Activated CD8-positive, alpha-beta memory T cell treated with anti-CD3 and anti-CD28 coated beads, Interleukin-2, amount 50 U/mL, for 4 hours (primary cell): Measurements from ENCODE around the gene SH3RF3.
"Not testable (repeated sequence)": the region's sequence is repeated elsewhere in the genome, so short reads cannot be mapped to it uniquely, and the experiment has no call there.

Experiments
- DNase-seq: peaks from one replicate; pipeline ENCODE4 v3.0.0-alpha.2; 2020

The SH3RF3 gene

DNA sequence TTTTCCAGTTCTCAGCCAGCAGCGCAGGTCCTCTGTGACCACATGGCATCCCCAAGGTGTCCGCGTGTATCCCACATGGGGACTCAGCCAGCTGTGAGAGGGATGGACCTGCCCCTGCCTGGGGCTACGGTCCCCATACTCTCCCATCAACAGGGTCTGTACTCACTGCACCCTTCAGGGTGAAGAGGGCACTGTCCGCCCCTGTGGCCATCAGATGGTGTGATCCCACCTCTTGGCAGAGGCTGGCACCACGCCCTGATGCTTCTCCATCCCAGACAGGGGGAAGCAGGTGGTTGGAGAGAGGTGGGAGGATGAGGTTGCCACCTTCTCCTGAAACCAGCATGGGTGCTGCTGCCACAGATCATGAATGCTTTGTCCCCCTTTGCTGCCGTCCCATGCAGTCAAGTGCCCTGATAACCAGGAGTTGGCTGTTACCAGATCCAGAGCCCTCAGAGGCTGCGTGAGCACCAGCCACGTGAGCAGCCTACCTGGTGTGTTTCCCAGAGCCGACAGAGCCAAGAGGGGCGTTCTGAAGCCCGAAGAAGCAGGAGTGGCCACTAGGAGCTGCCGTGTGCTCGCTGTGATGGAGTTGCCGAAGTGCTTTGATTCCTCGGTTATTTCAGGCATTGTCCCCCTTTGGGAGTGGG lies 93.9 kb downstream of the SH3RF3 start:
- DNase-seq: no peak

- DNase-seq: no peak
Measured at GRCh38 chr2:109223490-109223889, 94.5 kb downstream of the SH3RF3 start.

- DNase-seq: not testable (repeated sequence)
Measured at GRCh38 chr2:109224341-109224740, 95.3 kb downstream of the SH3RF3 start.

DNA sequence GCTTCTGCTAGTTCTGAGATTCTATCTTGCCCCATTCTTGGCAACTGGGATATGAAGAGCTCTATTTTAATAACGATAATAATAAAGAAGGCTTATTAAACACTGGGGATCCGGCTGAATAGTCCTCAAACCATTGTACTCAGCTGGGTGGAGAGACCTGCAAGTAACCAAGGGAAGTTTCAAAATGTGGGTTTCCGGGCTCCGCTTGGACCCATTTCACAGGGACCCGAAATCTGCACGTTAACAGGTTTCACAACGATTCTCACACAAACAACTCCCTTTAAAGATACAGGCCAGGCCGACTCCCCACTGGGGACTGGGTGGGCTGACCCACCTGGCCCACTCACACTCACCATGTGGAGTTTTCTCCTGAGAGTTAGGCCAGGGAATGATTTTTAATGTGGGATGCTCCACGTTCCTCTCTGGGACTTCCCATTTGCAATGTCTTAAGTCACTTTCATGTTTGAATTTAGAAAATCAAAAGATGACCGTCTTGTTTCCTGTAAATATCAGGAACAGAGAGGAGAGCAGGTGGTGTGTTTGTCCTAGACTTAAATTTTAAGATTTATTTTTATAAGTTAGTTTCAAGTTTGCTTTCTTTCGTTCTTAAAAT lies 96.3 kb downstream of the SH3RF3 start:
- DNase-seq: no peak

DNA sequence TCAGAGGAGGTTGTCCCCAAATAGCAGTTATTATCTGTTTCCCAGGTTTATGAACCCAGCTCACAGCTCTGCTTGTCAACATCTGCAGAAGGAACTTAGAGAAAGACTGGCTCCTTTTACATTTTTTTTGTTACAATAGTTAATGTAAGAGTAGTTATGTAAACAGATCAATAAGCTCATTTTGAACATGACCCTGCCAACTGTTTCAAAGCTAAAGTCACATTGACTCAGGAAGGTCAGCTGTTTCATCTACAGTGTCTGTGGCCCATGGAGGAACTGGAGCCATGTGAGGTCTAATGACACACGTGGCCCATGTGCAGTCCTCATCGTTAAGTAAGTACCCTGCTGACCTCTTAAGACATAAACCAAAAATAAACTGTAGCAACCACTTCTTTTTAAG lies 97.1 kb downstream of the SH3RF3 start:
- DNase-seq: no peak

GRCh38 chr2:109226622-109227021 lies 97.6 kb downstream of the SH3RF3 start:
- no peak for DNase-seq

DNA sequence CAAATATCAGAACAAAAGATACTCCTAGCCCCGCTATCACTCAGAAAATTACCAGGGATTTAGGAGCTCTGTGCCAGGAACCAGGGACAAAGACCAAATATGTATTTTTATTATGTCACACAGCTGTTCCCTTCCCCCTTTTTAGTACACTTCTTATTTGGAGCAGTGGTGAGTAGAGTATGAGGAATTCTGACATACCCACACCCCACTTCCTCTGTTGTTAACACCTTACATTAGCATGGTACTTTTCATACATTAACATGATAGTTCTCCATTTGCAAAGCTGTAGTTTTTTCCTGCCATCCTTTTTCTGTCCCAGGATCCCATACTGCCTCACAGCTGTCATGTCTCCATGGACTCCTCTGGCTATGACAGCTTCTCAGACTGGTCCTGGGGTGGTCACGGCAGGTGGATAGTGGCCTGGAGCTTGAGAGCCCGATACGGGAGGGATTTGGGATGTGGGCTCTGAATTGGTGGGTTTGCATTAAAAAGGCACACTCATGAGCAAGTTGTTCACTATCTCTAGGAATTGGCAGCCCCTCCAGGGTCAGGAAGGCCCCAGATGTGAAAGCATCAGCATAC lies 100.2 kb downstream of the SH3RF3 start:
- no peak for DNase-seq

GRCh38 chr2:109230941-109231420 lies 102.0 kb downstream of the SH3RF3 start:
- no peak for DNase-seq

- DNase-seq: no peak
Measured at GRCh38 chr2:109231428-109231827, 102.4 kb downstream of the SH3RF3 start.

GRCh38 chr2:109231996-109232705 lies 103.1 kb downstream of the SH3RF3 start:
- no peak for DNase-seq

- no peak for DNase-seq
Measured at GRCh38 chr2:109232909-109233308, 103.9 kb downstream of the SH3RF3 start.

- DNase-seq: no peak
Measured at GRCh38 chr2:109233643-109234042, 104.6 kb downstream of the SH3RF3 start.

- DNase-seq: no peak
Measured at GRCh38 chr2:109234355-109234754, 105.3 kb downstream of the SH3RF3 start.

GRCh38 chr2:109236147-109236546 lies 107.1 kb downstream of the SH3RF3 start:
- no peak for DNase-seq

GRCh38 chr2:109237792-109238191 lies 108.8 kb downstream of the SH3RF3 start:
- DNase-seq: no peak

- DNase-seq: no peak
Measured at GRCh38 chr2:109238580-109238979, 109.6 kb downstream of the SH3RF3 start.

DNA sequence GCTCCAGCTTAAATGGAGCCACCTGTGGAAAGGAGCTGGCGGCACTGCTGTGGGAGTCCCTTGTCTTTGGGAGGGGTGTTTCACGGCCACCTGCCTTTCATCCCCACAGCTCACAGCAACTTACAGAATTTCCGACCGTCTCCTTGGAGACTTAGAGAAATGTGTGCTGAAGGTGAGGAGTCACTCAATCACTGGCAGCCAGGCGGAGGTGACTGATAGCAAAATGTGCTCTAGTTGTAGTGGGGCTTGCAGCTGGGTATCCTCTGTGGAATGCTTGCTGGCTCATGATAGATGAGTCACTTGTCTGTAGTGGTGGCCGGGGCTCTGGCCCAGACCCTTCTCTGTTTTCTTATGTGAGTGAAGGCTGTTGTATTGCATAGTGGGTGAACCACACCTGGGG lies 110.7 kb downstream of the SH3RF3 start:
- DNase-seq: no peak

- no peak for DNase-seq
Measured at GRCh38 chr2:109242210-109242653, 113.2 kb downstream of the SH3RF3 start.

GRCh38 chr2:109242654-109243331 lies 113.8 kb downstream of the SH3RF3 start:
- no peak for DNase-seq

DNA sequence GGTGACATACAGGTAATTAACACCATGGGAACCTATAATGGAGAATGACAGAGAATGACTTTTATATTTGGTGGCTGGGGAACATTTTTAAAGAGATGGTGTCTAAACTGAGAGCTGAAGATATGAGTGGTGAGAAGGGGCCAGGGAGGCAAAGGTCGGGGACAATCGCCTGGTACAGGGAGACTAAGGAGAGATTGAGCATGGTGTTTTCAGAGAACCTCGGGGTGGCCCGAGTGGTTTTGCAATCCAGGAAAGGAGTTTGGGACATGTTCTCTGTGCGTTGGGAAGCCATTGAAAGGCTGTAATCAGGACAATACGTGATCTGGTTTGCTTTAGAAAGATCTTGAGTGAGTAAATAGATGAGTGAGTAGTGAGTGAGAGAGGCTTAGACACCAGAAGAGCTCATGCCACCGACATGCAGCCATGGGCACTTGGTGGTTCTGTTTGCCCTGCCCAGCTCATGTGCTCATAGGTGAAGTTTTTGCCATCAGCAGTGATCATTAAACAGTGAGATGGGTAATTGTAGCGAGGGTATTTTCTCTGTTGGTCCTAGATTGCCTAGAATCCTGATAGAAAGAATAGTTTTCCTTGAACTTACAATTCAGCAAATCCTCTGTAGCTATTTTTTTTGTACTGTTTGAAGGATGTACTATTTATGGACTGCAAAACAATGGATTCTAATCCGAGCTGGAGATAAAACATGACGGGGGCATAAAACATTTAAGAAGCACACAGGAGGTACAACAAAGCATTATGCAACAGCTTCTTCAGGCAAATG lies 114.7 kb downstream of the SH3RF3 start:
- no peak for DNase-seq

DNA sequence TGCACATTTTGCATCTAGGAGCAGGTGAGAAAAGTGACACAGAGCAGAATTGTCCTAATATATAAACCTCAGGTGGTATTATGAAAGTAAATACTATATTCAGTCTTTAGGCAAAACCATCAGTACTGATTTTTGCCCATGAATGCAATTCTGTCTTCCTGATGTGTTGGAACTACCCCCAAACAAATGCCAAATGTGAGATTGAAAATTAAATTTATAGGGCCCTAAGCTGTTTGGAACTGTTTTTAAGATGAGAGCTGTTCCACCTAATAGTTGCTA lies 115.2 kb downstream of the SH3RF3 start:
- DNase-seq: no peak

DNA sequence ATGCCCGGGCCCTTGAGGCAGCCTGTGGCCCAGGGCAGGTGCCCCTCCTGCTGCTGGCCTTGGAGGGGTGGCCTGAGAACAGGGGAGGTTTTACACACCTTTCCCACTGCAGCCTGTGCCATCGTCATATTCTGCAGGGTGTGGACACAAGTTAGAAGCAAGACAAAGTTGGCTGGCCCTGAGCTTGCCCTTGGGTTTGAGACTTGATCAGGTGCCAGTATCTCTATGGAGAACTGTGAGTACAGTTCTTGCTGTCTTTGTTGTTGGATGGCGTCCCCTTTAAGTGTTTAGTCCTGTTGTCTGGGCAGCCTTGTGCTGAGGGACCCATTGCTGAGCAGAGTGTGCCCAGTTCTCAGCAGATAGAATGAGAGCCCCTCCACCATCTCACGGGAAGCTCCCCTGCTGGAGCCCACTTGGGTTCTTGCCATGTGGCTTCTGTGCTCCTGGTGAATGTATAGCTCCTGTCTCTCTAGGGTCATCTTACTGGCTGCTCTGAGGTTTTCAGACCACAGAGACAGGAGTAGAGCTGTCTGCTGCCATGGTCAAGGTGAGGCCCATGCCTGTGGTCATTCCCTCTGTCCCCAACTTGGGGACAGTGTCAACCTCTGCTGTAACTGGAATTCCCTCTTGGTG lies 115.9 kb downstream of the SH3RF3 start:
- no peak for DNase-seq
